Aorta (tissue), 5 donors: ENCODE data around the gene NEK6. TPM values are rescaled to one million over a fixed set of nuclear protein-coding genes. Genes with fewer than 3 reads are reported as not detected.

ENCODE experiments used
- ATAC-seq: fragments of 200-7000 bp; cut with Tn5 transposase; one replicate; pipeline ENCODE4 v1.9.1; 2022; ENCODE audit warnings: moderate library complexity; ENCODE audit not compliant: low FRiP score
- DNase-seq, 2 donors: peaks; one replicate each; pipeline ENCODE4 v3.0.0-alpha.2; 2020
- H3K27ac ChIP-seq, 2 donors: one replicate each; pipeline ENCODE4 v1.5.1; 2013; ENCODE audit warnings: low read length in 2 of 2, mild to moderate bottlenecking in 2 of 2, moderate library complexity in 2 of 2, control low read depth in 1 of 2, inconsistent platforms in 1 of 2, low read depth in 1 of 2
- H3K27me3 ChIP-seq, 2 donors: one replicate each; pipeline ENCODE4 v1.6.1; 2013; ENCODE audit warnings: control low read depth in 1 of 2, low read length in 1 of 2, mild to moderate bottlenecking in 1 of 2, moderate library complexity in 1 of 2; ENCODE audit not compliant: insufficient read depth in 2 of 2, control insufficient read depth in 1 of 2
- H3K36me3 ChIP-seq, 2 donors: one replicate each; pipeline ENCODE4 v1.6.1; 2013; ENCODE audit warnings: control low read depth in 1 of 2, low read length in 1 of 2, mild to moderate bottlenecking in 1 of 2; ENCODE audit not compliant: insufficient read depth in 2 of 2, control insufficient read depth in 1 of 2
- H3K4me1 ChIP-seq, 2 donors: one replicate each; pipeline ENCODE4 v1.6.1; 2013; ENCODE audit warnings: low read length in 2 of 2, control low read depth in 1 of 2, mild to moderate bottlenecking in 1 of 2, moderate library complexity in 1 of 2; ENCODE audit not compliant: insufficient read depth in 2 of 2, control insufficient read depth in 1 of 2
- H3K4me3 ChIP-seq, 2 donors: one replicate each; pipeline ENCODE4 v1.5.1; 2013; ENCODE audit warnings: low read length in 2 of 2, control low read depth in 1 of 2, mild to moderate bottlenecking in 1 of 2
- H3K9me3 ChIP-seq: one replicate; pipeline ENCODE4 v1.6.1; 2013; ENCODE audit warnings: mild to moderate bottlenecking, low read length; ENCODE audit not compliant: control insufficient read depth
- WGBS, 2 donors: extraction: QIAGEN DNeasy Blood & Tissue Kit; methylation state at CpG; one replicate each; pipeline ENCODE4 v1.1.7; 2013; 5-methylcytosine and 5-hydroxymethylcytosine counted together
- intact Hi-C, 2 donors: fragments of 100-400 bp; cut with DNase I; formaldehyde crosslinking; loops; one replicate each; pipeline versions ENCODE4 v1.14.2 to v1.15.0; 2022
- polyA plus RNA-seq, 2 donors: library from polyadenylated mRNA; stranded (reverse); fragments of 200-250 nt; gene quantifications; one replicate each; pipeline ENCODE4 v1.2.3, GENCODE V29; 2013
- total RNA-seq, 2 donors: library from RNA; stranded (reverse); fragmentation: NEBNext Ultra II Directional; extraction: Animal tissue kit (Norgen Biotek cat#: 25700); gene quantifications; one replicate each; pipeline ENCODE4 v1.2.1, GENCODE V29; 2021
- donor health status: healthy with polysubstance abuse.
- donor health status: Bipolar disorder and iron deficiency.
- donor health status: DM: no; HTN: no; CAD: no.
- donor health status: DM: no; HTN: no; CAD: no.
- donor health status: DM: yes; HTN: yes; CAD: no.

Gene NEK6
- total and polyA plus RNA-seq, 4 donors = 8.2 to 72.8 (median 37.0) TPM

DNA sequence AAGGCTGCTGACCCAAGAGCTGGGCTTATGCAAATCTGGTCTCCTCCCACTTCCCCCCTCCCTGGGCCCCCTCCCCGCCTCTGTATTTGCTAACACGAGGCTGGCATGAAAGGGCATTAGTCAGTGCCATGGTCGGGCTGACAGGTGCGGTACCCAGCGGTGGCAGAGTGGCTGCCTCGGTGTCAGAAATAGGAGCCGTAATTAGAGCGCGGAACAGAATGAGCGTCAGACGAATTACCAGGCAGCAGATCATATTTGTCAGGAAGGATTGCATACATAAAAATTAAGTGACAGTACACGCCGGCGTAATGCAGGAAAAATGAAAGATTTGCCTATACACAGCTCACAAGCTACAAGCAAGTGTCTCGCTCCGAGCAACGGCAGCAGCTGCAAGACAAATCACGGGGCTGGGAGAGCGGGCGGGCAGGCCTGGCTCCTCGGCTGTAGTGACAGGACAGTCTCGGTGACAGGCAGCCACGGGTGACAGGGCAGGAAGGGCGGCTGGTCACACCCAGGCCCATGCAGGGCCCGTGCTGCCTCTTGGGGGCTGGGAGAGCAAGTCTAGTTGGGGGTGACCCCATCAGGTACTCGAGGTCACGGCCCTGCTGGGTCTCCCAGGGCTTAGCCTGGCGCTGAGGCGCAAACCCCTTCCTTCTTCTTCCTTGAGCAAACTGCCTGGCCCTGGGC lies 72.4 kb downstream of the NEK6 start:
- WGBS, 2 donors = 91% methylated on average over 29 of the region's 29 CpGs
- no peaks in the 10 kb centered on the region for H3K9me3 ChIP-seq
- no peak for ATAC-seq
- DNase-seq = no peak
- no peaks in the 10 kb centered on the region for H3K36me3 ChIP-seq
- H3K27me3 ChIP-seq = no peaks in the 10 kb centered on the region
- H3K4me1 ChIP-seq = no peaks in the 10 kb centered on the region
- intact Hi-C loops = no loop called here
- H3K4me3 ChIP-seq = no peak overlapping the region
- H3K27ac ChIP-seq = no peak overlapping the region

- no peak for DNase-seq
- 81 to 87% methylated on average over 11 of the region's 11 CpGs for WGBS, 2 donors
- intact Hi-C loops = no loop called here
- no peaks in the 10 kb centered on the region for H3K27me3 ChIP-seq
- ATAC-seq = no peak
- no peak overlapping the region for H3K4me3 ChIP-seq
- H3K4me1 ChIP-seq = no peaks in the 10 kb centered on the region
- no peaks in the 10 kb centered on the region for H3K36me3 ChIP-seq
- H3K27ac ChIP-seq = no peak overlapping the region
- no peaks in the 10 kb centered on the region for H3K9me3 ChIP-seq
Measured at GRCh38 chr9:124331580-124331979, 73.8 kb downstream of the NEK6 start.

DNA sequence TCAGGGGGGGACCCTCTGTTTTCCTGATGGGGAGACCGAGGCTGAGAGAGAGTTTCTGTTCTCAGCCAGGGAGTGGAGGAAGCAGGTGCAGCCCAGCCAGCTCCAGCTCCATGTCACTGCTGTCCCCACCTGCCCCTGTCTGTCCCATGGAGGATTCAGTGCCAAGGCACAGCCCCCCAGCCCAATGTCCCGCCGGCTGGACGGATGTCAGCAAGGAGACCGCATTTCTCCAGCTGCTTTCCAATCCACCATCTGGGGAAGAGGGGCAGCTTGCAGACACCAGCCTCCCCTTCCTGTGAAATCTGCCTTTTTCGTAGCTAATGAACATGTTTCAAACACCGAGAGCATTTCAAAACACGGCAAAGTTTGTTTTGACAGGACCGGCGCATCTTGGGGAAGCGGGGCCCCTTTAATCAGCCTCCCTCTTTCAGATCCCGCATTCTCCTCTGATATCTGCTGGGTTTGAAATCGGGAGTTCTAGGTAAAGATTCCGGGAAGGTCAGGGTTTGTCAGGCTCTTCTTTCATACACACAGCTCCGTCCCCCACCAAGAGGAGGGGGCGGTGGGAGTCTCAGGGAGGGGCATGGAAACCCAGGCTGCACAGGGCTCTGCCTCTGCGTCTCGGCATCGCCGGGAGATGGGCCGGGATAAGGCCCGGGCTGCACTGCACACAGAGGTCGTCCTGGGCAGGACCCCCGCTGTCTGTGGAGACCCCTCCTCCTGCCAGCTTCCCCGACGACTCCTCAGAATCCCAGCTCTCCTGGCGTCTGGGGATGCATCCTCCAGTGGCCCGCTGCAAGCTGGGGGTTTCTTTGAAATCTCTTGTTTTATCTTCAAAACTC lies 74.8 kb downstream of the NEK6 start:
- Histone ChIP-seq H3K4me1 (no peaks in the 10 kb centered on the region), H3K9me3 (no peaks in the 10 kb centered on the region), H3K27ac (no peak overlapping the region), H3K27me3 (no peaks in the 10 kb centered on the region), H3K36me3 (no peaks in the 10 kb centered on the region), H3K4me3 (no peak overlapping the region)
- 72 to 79% methylated on average over 28 of the region's 28 CpGs for WGBS, 2 donors
- intact Hi-C loops = no loop called here
- ATAC-seq (no peak), DNase-seq (no peak)

GRCh38 chr9:124333203-124333579 lies 75.4 kb downstream of the NEK6 start:
- 91 to 92% methylated on average over 7 of the region's 7 CpGs for WGBS, 2 donors
- no peak for DNase-seq
- no peaks in the 10 kb centered on the region for H3K27me3 ChIP-seq
- H3K4me1 ChIP-seq = no peaks in the 10 kb centered on the region
- no peak for ATAC-seq
- no peak overlapping the region for H3K4me3 ChIP-seq
- intact Hi-C loops = no loop called here
- H3K9me3 ChIP-seq = no peaks in the 10 kb centered on the region
- no peak overlapping the region for H3K27ac ChIP-seq
- H3K36me3 ChIP-seq = no peaks in the 10 kb centered on the region

- Histone ChIP-seq H3K4me3 (no peak overlapping the region), H3K9me3 (no peaks in the 10 kb centered on the region), H3K36me3 (no peaks in the 10 kb centered on the region), H3K4me1 (no peaks in the 10 kb centered on the region), H3K27ac (no peak overlapping the region), H3K27me3 (no peaks in the 10 kb centered on the region)
- ATAC-seq (no peak), DNase-seq (no peak)
- intact Hi-C loops = no loop called here
- WGBS, 2 donors = 85 to 88% methylated on average over 15 of the region's 15 CpGs
Measured at GRCh38 chr9:124334568-124335319, 77.0 kb downstream of the NEK6 start.

DNA sequence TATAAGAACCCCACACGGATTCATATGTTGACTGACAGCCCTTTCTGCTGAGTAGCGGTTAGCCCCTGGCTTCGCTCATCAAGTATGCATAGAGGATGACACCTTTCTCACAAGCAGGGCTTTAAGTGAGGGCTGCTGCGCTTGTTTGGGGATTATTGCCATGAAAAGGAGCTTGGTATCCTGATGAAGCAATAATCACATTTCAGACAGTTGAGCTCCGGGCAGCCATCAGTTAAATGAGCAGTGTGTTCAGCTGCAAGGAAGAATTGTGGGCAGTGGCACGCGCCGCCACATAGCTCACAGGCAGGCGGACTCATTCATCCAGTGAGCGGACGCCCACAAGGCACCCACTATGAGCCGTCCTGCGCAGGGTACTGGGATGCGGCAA lies 77.6 kb downstream of the NEK6 start:
- no peaks in the 10 kb centered on the region for H3K9me3 ChIP-seq
- ATAC-seq (no peak), DNase-seq (no peak)
- H3K4me3 ChIP-seq = no peak overlapping the region
- H3K27me3 ChIP-seq = no peaks in the 10 kb centered on the region
- 87% methylated on average over 14 of the region's 14 CpGs for WGBS, 2 donors
- H3K27ac ChIP-seq = no peak overlapping the region
- intact Hi-C loops = no loop called here
- no peaks in the 10 kb centered on the region for H3K36me3 ChIP-seq
- H3K4me1 ChIP-seq = no peaks in the 10 kb centered on the region

DNA sequence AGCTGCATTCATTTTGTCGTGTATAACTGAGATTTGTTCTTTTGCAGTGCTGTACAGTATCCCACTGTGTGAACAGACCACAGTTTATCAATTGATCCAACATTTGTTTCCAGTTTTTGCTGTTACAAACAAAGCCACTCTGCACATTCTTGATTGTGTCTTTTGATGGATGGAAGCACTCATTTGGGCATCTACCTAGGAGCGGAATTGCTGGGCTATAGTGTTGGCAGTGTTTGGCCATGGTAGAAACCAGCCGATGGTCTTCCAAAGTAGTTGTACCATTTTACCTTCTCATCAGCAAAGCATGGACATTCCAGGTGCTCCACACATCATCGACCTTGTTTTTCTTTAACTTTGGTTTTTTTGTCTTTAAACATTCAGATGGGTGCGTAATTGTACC lies 79.8 kb downstream of the NEK6 start:
- Histone ChIP-seq H3K4me3 (no peak overlapping the region), H3K36me3 (no peaks in the 10 kb centered on the region), H3K9me3 (no peaks in the 10 kb centered on the region), H3K27ac (no peak overlapping the region), H3K4me1 (no peaks in the 10 kb centered on the region), H3K27me3 (no peaks in the 10 kb centered on the region)
- intact Hi-C loops = no loop called here
- whole genome bisulfite sequencing, 2 donors = 99% methylated on average over 5 of the region's 5 CpGs
- DNase-seq (no peak), ATAC-seq (no peak)

GRCh38 chr9:124339603-124340146 lies 81.9 kb downstream of the NEK6 start:
- Histone ChIP-seq H3K9me3 (no peaks in the 10 kb centered on the region), H3K27me3 (no peaks in the 10 kb centered on the region), H3K36me3 (no peaks in the 10 kb centered on the region), H3K4me1 (no peaks in the 10 kb centered on the region), H3K4me3 (no peak overlapping the region), H3K27ac (no peak overlapping the region)
- WGBS, 2 donors = 74 to 78% methylated on average over 13 of the region's 13 CpGs
- intact Hi-C loops = no loop called here
- DNase-seq (no peak), ATAC-seq (no peak)
